ENCODE measurements around the gene KIF23. TPM values are rescaled to one million over a fixed set of nuclear protein-coding genes. Genes with fewer than 3 reads are reported as not detected.

The KIF23 gene
- total RNA-seq (10 to 100 TPM; 36.0 to 44.4 TPM), polyA plus RNA-seq (0.18 TPM)

DNA sequence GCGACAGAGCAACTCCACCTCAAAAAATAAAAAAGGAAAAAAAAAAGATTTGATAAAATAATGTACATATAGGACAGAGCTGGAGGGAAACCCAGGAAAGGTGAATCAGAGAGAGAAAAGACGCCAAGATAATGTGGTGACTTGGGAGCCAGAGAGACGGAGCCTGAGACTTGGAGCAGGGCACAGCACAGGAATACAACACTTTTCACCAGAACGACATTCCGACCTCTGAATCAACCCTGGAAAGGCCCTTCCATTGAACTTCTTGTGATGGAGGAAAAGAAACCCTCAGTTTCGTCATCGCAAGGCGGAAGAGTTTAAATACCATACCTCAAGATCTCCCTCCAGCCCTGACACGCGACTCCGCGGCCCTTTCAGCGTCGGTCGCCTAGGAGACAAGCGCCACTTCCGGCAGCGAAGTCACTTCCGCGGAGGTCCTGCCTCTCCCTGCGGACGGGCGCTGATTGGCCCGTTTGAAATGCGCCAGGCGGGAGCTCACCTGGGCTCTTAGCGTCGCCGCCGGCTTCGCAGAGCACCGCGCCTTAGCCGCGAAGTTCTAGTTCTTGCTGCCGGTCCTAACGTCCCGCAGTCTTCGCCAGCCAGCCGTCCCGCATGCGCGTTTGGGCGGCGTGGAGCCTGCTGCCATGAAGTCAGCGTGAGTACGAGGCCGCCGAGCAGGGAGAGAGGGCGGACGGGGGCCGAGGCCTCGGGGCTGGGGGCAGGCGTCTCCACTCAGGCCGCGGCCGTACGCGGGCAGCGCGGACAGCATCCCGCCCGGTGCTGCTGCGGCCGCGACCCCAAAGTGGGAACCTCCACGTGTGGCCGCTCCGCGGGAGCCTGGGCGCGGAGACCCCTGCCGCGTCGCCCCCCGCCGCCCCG lies at the start of gene KIF23:
TSS of gene KIF23 (plus strand) at position 528 of the 879 bp plus-strand sequence. CDS start at position 645, 117 bp downstream.
- no peaks in the 10 kb centered on the region for H3K36me3 Mint-ChIP-seq

GRCh38 chr15:69367236-69367635 lies 46.9 kb upstream of the KIF23 start:
- no peaks in the 10 kb centered on the region for H3K36me3 ChIP-seq (ENCODE audit: insufficient read depth, low read length)
- no peaks in the 10 kb centered on the region for H3K4me1 Mint-ChIP-seq
- H3K4me3 ChIP-seq (ENCODE audit: low read length) = no peak overlapping the region
- POLR2A ChIA-PET = no interaction called here
- H3K27me3 ChIP-seq (ENCODE audit: insufficient read depth, low read length, poor library complexity, severe bottlenecking) = no peaks in the 10 kb centered on the region
- no peak overlapping the region for H3K27ac Mint-ChIP-seq
- CTCF ChIA-PET = no interaction called here
- H3K36me3 Mint-ChIP-seq = peaks cover 0 to 4% (median 0%) of the 10 kb centered on the region in 3 donors
- no peak overlapping the region for H3K27ac ChIP-seq (ENCODE audit: low read depth, low read length)
- peaks cover 0 to 2% (median 0%) of the 10 kb centered on the region in 5 donors for H3K9me3 Mint-ChIP-seq
- no peak for DNase-seq
- H3K9me3 ChIP-seq (ENCODE audit: low read length) = no peaks in the 10 kb centered on the region
- no peak overlapping the region for H3K4me3 Mint-ChIP-seq
- peaks cover 12 to 31% of the 10 kb centered on the region in 2 donors for H3K27me3 Mint-ChIP-seq
- no peaks in the 10 kb centered on the region for H3K4me1 ChIP-seq (ENCODE audit: insufficient read depth, low read length)

More for the DNA sequence above, at the start of gene KIF23:
- peak within 1 kb of the TSS; percentile 77 for H3K4me3 ChIP-seq (ENCODE audit: low read length)
- CTCF ChIA-PET = interaction anchor here (1.0 to 1.4 kb wide), 5 partner anchors 13 to 48 kb away, joined by 3 to 5 read pairs (median 3); partner anchors contain the start of gene RPLP1
- DNase-seq = peak; percentile 88 to 96 (median 90)
- POLR2A ChIA-PET = interaction anchor here (0.6 to 3.5 kb wide), 2 partner anchors 39 to 50 kb away, joined by 5 to 27 read pairs; partner anchors contain the start of gene RPLP1
- Mint-ChIP-seq H3K9me3 (no peaks in the 10 kb centered on the region), H3K4me3 (peak within 1 kb of the TSS; percentile 83 to 93 (median 87)), H3K4me1 (peaks cover 8 to 28% (median 18%) of the 10 kb centered on the region in 3 donors), H3K27me3 (peaks cover 7 to 9% of the 10 kb centered on the region in 2 donors), H3K27ac (peak within 1 kb of the TSS in 7 of 8 donors; percentile 16 to 93 (median 75))
- no peaks in the 10 kb centered on the region for H3K9me3 ChIP-seq (ENCODE audit: low read length)
- H3K27ac ChIP-seq (ENCODE audit: low read depth, low read length) = peak within 1 kb of the TSS; percentile 40
- H3K4me1 ChIP-seq (ENCODE audit: insufficient read depth, low read length) = peaks cover 6% of the 10 kb centered on the region
- no peaks in the 10 kb centered on the region for H3K27me3 ChIP-seq (ENCODE audit: insufficient read depth, low read length, poor library complexity, severe bottlenecking)
- H3K36me3 ChIP-seq (ENCODE audit: insufficient read depth, low read length) = no peaks in the 10 kb centered on the region

DNA sequence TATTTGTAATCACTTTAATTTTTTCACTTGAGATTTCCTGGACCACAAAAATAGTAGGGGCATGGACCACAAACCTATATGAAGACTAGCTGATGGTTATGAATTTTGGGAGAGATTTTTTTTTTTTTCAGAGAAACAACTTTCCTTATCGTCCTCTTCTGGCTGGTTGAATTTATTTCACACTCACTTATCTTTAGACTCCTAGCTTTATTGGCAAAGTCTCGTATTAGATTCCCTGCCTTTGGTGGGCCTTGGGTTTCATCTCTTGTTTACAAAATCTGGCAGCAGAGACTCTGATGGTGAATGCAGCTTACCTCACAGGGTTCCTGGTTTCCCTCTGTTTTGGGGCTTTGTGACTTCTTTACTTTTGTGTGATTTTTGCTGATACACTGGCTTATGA lies 44.5 kb upstream of the KIF23 start:
- Histone ChIP-seq H3K4me1 (ENCODE audit: insufficient read depth, low read length) (no peaks in the 10 kb centered on the region), H3K9me3 (ENCODE audit: low read length) (no peaks in the 10 kb centered on the region), H3K27ac (ENCODE audit: low read depth, low read length) (no peak overlapping the region), H3K4me3 (ENCODE audit: low read length) (no peak overlapping the region), H3K27me3 (ENCODE audit: insufficient read depth, low read length, poor library complexity, severe bottlenecking) (no peaks in the 10 kb centered on the region), H3K36me3 (ENCODE audit: insufficient read depth, low read length) (no peaks in the 10 kb centered on the region)
- H3K27me3 Mint-ChIP-seq = peaks cover 9 to 33% of the 10 kb centered on the region in 2 donors
- H3K9me3 Mint-ChIP-seq = peaks cover 0 to 2% (median 0%) of the 10 kb centered on the region in 5 donors
- DNase-seq = no peak
- H3K4me3 Mint-ChIP-seq = no peak overlapping the region
- H3K4me1 Mint-ChIP-seq = no peaks in the 10 kb centered on the region
- H3K27ac Mint-ChIP-seq = peak overlapping the region in 1 of 8 donors; percentile 5
- POLR2A ChIA-PET = no interaction called here
- CTCF ChIA-PET = no interaction called here
- peaks cover 0 to 4% (median 0%) of the 10 kb centered on the region in 3 donors for H3K36me3 Mint-ChIP-seq

DNA sequence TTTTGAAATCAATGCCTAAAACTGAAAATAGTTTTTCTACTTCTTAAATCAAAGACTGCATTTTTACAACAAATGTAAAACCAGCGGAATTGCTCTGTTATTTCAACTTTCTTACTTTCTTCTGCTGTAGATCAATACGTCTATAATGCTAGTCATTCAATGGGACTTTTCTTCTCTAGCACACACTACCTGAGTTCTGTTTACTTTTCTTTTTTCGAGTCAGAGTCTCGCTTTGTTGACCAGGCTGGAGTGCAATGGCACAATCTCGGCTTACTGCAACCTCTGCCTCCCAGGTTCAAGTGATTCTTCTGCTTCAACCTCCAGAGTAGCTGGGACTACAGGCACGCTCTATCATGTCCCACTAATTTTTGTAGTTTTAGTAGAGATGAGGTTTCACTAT lies 40.7 kb upstream of the KIF23 start:
- CTCF ChIA-PET = no interaction called here
- no peaks in the 10 kb centered on the region for H3K9me3 Mint-ChIP-seq

DNA sequence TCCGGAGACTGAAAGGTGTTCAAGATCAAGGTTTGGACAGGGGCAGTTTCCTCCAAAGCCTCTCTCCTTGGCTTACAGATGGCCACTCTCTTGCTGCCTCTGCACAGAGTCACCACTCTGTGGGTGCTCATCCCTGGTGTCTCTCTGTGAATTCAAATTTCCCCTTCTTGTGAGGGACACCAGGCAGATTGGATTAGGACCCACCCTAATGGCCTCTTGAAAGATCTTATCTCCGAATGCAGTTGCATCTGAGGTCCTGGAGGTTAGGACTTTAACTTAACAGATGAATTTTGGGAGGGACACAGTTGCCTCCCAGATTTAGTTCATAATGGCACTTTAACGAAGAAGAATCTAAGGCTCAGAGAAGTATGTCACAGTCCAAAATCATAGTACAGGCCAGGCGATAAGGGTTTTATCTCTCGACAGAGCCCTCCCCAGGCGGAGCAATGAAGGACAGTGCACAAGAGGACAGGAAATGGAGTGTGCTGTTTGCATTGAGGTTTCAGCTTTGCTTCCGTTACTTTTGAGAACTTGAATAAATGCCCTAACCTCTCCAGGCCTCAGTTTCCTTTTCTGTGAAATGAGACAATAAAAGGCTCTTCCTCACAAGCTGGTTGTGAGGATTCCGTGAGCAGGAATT lies 38.9 kb upstream of the KIF23 start:
- no peaks in the 10 kb centered on the region for H3K27me3 ChIP-seq (ENCODE audit: insufficient read depth, low read length, poor library complexity, severe bottlenecking)
- ChIA-PET POLR2A (no interaction called here), CTCF (no interaction called here)
- Mint-ChIP-seq H3K4me1 (no peaks in the 10 kb centered on the region), H3K27me3 (peaks cover 8 to 38% of the 10 kb centered on the region in 2 donors), H3K9me3 (no peaks in the 10 kb centered on the region), H3K4me3 (no peak overlapping the region), H3K36me3 (no peaks in the 10 kb centered on the region), H3K27ac (no peak overlapping the region)
- no peak for DNase-seq
- H3K4me3 ChIP-seq (ENCODE audit: low read length) = no peak overlapping the region
- H3K27ac ChIP-seq (ENCODE audit: low read depth, low read length) = no peak overlapping the region
- H3K4me1 ChIP-seq (ENCODE audit: insufficient read depth, low read length) = no peaks in the 10 kb centered on the region
- H3K9me3 ChIP-seq (ENCODE audit: low read length) = no peaks in the 10 kb centered on the region
- H3K36me3 ChIP-seq (ENCODE audit: insufficient read depth, low read length) = no peaks in the 10 kb centered on the region

More for the DNA sequence above, 40.7 kb upstream of the KIF23 start:
- Mint-ChIP-seq H3K4me3 (no peak overlapping the region), H3K27me3 (peaks cover 8 to 32% of the 10 kb centered on the region in 2 donors), H3K27ac (no peak overlapping the region), H3K36me3 (peaks cover 0 to 4% (median 0%) of the 10 kb centered on the region in 3 donors), H3K4me1 (no peaks in the 10 kb centered on the region)
- Histone ChIP-seq H3K4me1 (ENCODE audit: insufficient read depth, low read length) (no peaks in the 10 kb centered on the region), H3K27me3 (ENCODE audit: insufficient read depth, low read length, poor library complexity, severe bottlenecking) (no peaks in the 10 kb centered on the region), H3K27ac (ENCODE audit: low read depth, low read length) (no peak overlapping the region), H3K36me3 (ENCODE audit: insufficient read depth, low read length) (no peaks in the 10 kb centered on the region), H3K4me3 (ENCODE audit: low read length) (no peak overlapping the region), H3K9me3 (ENCODE audit: low read length) (no peaks in the 10 kb centered on the region)
- DNase-seq = no peak
- POLR2A ChIA-PET = no interaction called here

DNA sequence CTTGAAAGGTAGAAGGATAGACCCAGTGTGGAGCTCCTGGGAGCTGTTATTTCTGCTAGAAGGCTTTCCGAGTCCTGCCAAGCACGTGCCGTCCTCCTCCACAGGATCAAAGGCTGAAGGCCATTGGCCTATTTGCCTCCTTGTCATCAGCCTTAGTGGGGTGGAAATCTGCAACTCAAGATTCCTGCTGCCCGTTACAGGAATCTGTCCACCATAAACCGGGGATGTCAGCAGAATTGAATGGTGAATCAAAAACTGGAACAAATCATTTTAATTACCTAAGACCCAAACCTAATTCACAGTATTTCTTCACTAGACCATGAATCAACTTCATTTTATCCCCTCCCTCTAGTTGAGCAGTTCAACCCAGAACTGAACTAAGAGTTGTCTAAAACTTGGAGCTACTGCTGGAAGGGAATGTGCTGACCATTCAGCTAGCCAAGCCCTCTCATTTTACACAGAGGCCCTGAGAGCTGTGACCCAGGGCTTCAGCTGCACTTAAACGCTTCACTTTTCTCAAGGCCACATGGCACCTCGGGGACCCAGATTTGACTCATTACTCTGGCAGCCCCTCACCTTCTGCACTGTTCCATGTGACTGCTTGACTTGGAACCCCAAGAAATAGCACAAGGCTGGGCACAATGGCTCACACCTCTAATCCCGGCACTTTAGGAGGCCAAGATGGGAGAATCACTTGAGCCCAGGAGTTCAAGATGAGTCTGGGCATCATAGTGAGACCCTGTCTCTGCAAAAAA lies 36.8 kb upstream of the KIF23 start:
- H3K27me3 ChIP-seq (ENCODE audit: insufficient read depth, low read length, poor library complexity, severe bottlenecking) = no peaks in the 10 kb centered on the region
- Mint-ChIP-seq H3K9me3 (no peaks in the 10 kb centered on the region), H3K4me1 (no peaks in the 10 kb centered on the region), H3K36me3 (no peaks in the 10 kb centered on the region), H3K27ac (no peak overlapping the region), H3K4me3 (no peak overlapping the region), H3K27me3 (peaks cover 13 to 40% of the 10 kb centered on the region in 2 donors)
- no peaks in the 10 kb centered on the region for H3K9me3 ChIP-seq (ENCODE audit: low read length)
- no peaks in the 10 kb centered on the region for H3K4me1 ChIP-seq (ENCODE audit: insufficient read depth, low read length)
- CTCF ChIA-PET = interaction anchor here (2.5 kb wide), 1 partner anchor 18 kb away, joined by 8 read pairs; no protein-coding TSS in a partner anchor
- no peak for DNase-seq
- POLR2A ChIA-PET = no interaction called here
- H3K27ac ChIP-seq (ENCODE audit: low read depth, low read length) = no peak overlapping the region
- no peak overlapping the region for H3K4me3 ChIP-seq (ENCODE audit: low read length)
- H3K36me3 ChIP-seq (ENCODE audit: insufficient read depth, low read length) = no peaks in the 10 kb centered on the region

GRCh38 chr15:69380100-69380725 lies 33.9 kb upstream of the KIF23 start:
- Histone ChIP-seq H3K36me3 (ENCODE audit: insufficient read depth, low read length) (no peaks in the 10 kb centered on the region), H3K27me3 (ENCODE audit: insufficient read depth, low read length, poor library complexity, severe bottlenecking) (no peaks in the 10 kb centered on the region), H3K27ac (ENCODE audit: low read depth, low read length) (no peak overlapping the region), H3K4me3 (ENCODE audit: low read length) (no peak overlapping the region), H3K9me3 (ENCODE audit: low read length) (no peaks in the 10 kb centered on the region), H3K4me1 (ENCODE audit: insufficient read depth, low read length) (no peaks in the 10 kb centered on the region)
- Mint-ChIP-seq H3K4me1 (no peaks in the 10 kb centered on the region), H3K27me3 (peaks cover 13 to 28% of the 10 kb centered on the region in 2 donors), H3K27ac (no peak overlapping the region), H3K9me3 (no peaks in the 10 kb centered on the region), H3K4me3 (no peak overlapping the region), H3K36me3 (no peaks in the 10 kb centered on the region)
- CTCF ChIA-PET = no interaction called here
- no peak for DNase-seq
- POLR2A ChIA-PET = no interaction called here
